ENCODE results near the gene PALS2. TPM values are rescaled to one million over a fixed set of nuclear protein-coding genes. Genes with fewer than 3 reads are reported as not detected.

PALS2 gene, protein sequence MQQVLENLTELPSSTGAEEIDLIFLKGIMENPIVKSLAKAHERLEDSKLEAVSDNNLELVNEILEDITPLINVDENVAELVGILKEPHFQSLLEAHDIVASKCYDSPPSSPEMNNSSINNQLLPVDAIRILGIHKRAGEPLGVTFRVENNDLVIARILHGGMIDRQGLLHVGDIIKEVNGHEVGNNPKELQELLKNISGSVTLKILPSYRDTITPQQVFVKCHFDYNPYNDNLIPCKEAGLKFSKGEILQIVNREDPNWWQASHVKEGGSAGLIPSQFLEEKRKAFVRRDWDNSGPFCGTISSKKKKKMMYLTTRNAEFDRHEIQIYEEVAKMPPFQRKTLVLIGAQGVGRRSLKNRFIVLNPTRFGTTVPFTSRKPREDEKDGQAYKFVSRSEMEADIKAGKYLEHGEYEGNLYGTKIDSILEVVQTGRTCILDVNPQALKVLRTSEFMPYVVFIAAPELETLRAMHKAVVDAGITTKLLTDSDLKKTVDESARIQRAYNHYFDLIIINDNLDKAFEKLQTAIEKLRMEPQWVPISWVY
- 19.5 to 76.1 TPM (median 29.4 TPM) in 5 replicates for total RNA-seq (2022; extraction: Qiagen RNA extraction; ENCODE audit: low read depth)

DNA sequence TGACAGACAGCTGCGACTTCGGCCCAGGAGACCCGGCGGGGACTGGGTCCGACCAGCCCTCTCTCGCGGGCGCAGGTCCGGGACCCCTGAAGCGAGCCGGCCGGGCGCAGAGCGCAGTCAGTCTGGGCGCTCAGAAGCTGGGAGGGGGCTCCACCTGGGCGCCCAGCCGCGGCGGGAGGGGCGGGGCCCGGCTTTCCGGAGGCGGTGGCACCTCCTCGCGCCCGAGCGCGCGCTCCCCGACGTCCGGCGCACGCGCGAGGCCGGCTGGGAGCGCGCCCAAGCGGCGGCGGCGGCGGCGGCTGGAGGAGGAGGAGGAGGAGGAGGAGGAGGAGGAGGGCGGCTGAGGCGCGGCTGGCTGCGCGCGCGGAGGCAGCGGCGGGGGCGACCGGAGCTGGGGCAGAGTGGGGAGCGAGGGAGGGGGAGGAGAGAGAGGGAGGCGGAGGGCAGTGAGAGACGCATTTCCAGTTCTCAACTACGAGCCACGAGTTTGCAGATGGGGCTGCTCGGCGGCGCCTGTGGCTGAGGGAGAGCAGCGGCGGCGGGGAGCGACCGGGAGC, at the start of gene PALS2:
PALS2 (plus strand) TSS at position 456 of the 557 bp plus-strand sequence. CDS start 50,216 bp downstream, outside the sequence.

Other genes starting within 250 kb of the PALS2 start
- 29.4 to 38.0 TPM (median 32.6 TPM) in 5 replicates for gene GSDME, start 184.0 kb downstream of the PALS2 start, total RNA-seq (2022; extraction: Qiagen RNA extraction; ENCODE audit: low read depth)